Measurements from ENCODE around the gene ZBTB7C.

DNA sequence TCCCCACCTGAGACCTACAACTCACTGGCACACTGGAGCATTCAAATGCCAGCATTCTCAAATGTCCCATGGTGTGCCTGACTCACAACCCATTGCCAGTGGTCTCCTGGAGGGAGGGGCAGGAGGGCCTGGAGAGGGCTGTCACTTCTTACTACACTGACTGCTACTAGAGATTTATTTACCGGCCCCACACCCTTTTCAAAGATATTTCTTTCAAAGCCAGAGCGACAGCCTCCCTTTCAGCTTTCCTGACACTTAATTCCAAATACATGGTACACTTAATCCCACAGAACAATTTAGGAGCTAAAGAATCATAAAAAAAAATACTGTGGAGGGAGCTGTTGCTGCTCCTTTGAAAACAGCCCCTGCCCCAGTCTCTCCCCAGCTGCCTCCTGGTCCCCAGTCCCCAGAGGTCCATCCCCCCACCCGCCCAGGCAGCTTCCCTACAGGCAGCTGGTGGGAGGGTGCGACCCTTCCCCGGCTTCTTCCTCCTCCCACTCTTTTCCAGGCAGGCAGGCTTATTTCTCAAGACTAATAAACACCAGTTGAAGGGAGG, 349.6 kb downstream of the ZBTB7C start:
- TF ChIP-seq POLR2A (IDR thresholded peaks at IDR 0.05), result no peak
- TF ChIP-seq CTCF (IDR thresholded peaks at IDR 0.05), result no peak

Data from body of pancreas (tissue), 4 donors.